Measurements from ENCODE around the gene IL31.

IL31 gene

DNA sequence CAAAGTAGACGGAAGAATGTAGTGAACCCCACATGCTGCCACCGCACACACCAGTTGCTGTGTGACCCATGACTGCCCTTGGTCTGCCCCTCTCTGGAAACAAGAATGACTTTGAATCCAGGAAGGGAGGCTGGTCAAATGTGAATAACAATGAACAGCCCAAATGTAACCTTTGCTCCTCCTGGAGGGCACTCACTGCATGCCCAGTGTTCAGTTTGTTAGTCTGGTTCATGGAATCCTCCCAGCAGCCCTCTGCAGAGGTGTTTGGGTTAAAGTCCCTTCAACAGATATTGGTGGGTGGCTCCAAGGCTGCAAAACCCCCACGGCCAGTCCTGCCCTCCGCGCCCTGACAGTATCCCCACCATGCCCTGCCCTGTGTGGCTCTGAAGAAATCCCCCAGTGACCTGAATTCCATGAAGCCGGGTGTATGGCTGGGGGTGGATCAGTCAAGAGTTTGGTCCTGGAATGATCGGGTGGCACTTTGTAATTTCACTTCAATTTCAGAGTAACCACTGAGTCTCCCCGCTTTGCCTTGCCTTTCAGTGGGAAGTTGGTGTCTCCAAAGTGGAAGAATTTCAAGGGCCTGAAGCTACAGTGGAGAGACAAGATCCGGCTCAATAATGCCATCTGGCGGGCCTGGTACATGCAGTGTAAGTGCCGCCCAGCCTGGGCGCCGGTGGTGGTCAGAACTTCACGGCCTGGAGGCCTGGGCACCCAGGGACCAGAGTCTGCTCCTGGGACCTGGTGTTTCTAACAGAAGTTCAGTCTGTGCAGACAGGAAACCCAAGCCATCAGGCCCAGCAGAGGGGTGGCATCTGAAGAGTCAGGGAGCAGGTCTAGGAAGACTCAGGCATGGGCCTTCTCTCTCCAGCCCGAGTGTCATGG lies 47.1 kb downstream of the IL31 start:
- no peak for DNase-seq (ENCODE audit: low read depth)

DNA sequence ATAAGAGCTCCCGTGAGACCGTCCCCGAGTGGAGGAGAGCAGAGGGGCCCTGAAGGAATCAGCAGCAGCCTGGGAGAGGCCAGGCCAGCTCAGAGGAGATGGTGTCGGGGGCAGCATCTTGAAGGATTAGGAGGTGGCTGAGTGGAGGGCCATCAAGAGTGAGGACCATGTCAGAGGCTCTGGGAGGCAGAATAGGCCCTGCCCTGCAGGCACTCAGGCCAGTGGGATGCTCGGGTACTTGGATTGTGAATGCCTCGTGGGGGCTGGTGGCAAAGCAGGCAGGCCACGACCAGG lies 47.7 kb downstream of the IL31 start:
- DNase-seq (ENCODE audit: low read depth), result no peak

DNA sequence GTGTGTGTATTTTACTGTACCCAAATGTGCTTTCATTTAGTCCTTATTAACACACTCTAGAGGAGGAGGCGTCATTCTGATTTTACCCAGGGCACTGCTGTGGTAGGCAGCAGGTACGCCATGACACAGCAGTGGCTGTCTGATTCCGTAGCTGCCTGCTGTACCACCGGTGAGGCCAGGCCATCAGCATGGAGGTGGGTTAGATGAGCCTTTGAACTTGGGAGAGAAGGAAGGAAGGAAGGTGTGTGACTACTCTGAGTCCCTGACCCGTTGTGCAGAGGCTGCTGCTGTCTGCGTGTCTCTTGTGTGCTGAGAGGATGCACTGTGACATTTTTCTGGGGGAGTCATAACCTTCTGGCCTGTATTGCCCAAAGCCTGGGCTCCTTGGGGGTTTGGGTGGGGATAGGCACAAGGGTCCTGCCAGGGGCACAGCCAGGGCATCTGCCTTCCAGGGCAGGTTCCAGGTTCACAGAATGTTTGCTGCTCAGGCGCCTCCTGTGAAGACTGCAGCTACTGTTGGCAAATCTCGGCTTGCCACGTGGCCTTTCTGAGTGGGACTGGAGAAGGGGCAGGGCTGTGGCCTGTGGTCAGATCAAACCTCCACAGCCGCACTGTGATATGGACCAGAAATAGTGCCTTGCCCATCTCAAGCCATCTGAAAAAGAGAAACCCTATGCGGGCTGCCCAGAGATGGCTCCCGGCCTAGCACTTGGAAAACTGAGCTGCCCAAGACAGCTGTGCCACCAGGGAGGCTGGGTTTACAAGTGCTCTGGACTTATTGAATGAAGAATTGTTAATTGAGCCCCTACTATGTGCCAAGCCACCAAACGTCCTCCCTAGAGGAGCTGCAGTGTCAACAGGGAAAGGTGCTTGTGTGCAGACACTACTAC lies 48.3 kb downstream of the IL31 start:
- DNase-seq (ENCODE audit: low read depth), result no peak

DNA sequence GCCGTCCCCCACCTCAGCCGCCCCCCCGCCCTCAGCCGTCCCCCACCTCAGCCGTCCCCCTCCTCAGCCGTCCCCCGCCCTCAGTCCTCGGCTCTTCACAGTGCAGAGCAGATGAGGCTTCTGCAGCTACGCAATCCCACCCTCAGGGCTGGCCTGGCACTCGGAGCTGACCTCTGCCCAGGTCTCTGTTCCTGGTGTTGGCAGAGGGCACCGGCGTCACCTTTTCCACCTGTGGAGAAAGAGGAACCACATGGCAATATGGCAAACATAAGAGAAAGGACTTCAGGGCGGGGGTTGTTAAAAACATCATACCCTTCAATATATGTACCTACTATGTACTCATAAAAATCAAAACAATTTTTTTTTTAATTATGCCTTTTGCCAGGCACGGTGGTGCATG lies 49.7 kb downstream of the IL31 start:
- no peak for DNase-seq (ENCODE audit: low read depth)

- DNase-seq (ENCODE audit: low read depth), result no peak
Observed at GRCh38 chr12:122123761-122124145, 50.3 kb downstream of the IL31 start.

DNA sequence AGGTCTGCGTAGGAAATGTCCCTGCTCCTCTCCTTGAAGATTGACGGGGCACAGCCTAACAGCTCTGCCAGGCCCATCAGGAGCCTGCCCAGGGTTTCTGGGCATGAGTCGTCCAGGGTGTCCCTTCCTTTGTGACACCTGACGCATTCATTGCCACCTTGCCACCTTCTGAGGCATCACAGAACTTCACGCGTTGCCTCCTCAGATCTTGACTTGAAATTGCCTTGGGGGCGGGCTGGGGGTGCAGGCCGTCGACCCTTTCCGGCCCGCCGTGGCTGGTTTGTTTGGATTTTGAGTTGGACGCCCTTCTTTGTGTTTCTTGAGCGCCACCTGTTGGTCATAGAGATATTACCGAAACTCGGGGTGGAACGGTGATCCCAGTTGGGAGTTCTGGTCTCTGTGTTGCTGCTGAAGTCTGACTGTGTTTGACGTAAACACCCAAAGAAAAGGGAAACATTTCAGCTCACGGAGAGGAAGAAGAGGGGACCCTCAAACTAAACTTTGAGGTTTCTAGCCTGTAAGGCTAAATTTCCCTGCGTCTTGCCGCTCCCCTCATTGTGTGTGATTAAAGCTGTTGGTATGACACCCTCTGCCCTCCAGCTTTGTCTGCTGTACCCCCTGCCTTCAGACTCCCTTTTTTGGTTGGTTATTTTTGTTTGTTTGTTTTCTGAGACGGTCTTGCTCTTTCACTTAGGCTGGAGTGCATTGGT lies 50.8 kb downstream of the IL31 start:
- peak; percentile 59 for DNase-seq (ENCODE audit: low read depth)

Measured in activated T-cell treated with anti-CD3 and anti-CD28 coated beads for 48 hours (primary cell).